HTR-8/SVneo (cell line): ENCODE measurements around the gene VEGFA.

Experiments used
- DNase-seq: peaks from one replicate; pipeline ENCODE4 v3.0.0; 2011; ENCODE audit warnings: low spot score, mixed read lengths; ENCODE audit not compliant: insufficient read length
- FAIRE-seq: peaks from 2 replicates; lab custom pipeline; 2011; peaks lifted over from hg19 to GRCh38; lab: Jason Lieb, UNC

VEGFA gene

DNA sequence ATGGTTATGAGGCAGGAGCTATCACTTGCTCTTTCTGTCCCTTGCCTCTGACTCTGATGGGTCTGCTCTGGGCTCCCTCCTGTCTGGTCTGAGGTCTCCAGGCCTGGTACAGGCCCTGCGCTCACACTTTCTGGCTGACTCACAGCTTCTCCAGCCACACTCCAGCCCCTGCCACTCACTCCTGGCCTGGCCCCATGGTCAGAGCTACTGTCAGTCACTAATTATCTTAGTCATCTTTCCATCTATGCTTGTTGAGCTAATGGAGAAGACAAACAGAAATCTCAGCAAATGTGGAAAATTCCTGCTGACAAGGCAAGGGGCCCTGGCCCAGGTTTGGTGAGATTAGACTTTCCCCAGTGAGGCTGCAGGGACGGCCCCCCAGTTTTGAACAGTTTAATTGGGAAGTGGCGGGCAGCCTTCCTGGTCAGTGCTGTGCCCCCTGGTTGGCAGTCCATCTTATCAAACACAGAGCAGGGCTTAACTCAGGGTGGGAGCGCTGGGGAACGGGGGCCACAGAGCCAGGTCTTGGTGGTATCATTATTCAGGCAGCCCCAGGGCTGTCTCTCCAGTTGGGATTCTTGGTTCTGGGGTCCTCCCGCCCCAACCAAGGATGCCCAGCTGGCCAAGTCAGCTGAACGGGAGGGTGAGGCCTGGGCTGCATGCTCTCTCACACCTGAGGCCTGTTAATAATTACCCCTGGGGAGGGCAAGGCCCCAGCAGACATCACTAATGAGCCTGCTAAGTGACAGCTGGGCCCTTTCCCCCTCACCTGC is 63.4 kb downstream of the VEGFA start:
- FAIRE-seq (no peak), DNase-seq (no peak)

DNA sequence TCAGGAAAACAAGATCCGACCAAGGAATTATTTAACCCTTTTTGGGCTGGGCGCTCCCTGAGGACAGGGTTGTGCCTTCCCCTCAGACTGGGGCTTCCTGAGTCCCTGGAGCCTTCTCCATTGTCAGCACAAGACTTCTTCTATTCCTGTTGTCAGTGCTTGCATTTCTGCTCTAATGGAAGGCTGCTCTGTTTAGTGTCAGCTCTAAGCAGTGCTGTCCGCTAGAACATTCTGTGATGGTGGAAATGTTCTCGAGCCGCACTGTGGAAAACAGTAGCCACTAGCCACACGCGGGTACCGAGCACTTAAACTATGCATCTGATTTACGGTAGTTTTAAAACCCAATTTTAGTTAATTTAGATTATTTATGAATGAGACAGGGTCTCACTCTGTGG is 64.0 kb downstream of the VEGFA start:
- DNase-seq (no peak), FAIRE-seq (no peak)

DNA sequence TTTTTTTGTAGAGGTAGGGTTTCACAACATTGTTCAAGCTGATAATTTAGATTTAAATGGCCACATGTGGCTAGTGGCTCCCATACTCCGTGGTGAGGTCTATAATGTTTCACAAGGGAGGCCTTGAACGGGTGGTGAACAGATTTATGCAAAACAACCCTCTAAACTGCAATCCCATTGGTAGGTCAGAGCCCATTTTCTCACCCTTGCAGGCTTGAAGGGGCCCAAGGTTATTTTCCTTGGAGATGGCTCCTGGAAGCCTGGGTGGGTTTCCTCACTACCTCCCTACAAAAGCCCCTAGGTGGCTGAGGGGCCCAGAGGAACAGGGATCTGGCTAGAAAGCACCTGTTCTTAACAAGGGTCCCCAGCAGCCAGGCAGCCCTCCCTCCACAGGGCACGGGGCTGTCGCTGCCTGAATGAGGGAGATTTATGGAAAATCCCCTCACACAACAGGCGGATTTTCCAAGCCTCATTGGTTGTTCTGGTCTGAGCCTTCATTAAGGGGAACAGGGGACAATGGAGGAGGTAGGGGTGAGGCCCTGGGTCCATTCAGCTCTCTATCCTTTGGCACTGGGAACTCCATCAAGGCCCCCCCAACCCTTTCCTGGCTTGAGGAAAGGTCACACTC is 64.6 kb downstream of the VEGFA start:
- no peak for DNase-seq
- no peak for FAIRE-seq

DNA sequence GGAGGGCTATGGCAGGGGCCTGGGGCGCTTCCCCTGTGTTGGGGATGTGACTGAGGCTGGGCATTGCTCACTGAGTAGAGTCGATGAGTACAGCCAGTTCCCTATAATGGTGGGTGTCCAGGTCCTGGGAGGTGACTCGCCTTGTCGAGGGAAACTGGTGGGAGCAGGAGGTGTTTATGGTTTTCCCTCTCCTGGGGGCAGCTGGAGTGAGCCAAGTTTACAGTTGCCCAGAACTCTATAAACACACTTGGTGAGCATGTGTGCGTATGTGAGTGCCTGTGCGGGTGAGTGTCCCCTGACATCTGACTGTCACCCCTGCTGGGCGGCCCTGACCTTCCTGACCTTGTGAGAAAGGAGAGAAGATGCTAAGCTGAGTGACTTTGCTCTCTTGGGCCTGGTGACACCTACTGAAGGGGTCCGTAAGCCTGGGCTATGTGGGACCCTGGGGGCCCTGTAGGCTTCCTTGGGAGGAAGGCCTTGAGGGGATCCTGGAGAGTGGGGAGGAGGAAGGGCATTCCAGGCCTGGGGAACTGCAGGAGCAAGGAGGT is 65.9 kb downstream of the VEGFA start:
- no peak for DNase-seq
- FAIRE-seq: no peak
